MCF 10A (cell line): Measurements from ENCODE around the gene CPNE5. TPM values are rescaled to one million over a fixed set of nuclear protein-coding genes. Genes with fewer than 3 reads are reported as not detected.

Experiments used
- BruUV-seq: library from RNA; stranded (reverse); fragments of 400-500 nt; replicated peaks from 2 replicates; lab custom pipeline; 2021; lab: Mats Ljungman, UMichigan
- CTCF ChIA-PET: fragments of 300-600 bp; sonication (Branson Sonifier 250); formaldehyde crosslinking; extraction: SDS; loops from one replicate; lab custom pipeline; 2021; ENCODE audit warnings: antibody characterized with exemption, inconsistent platforms; lab: Yijun Ruan, JAX
- POLR2A ChIA-PET: fragments of 300-600, 350-650 bp; sonication (Branson Sonifier 250); formaldehyde crosslinking; extraction: SDS; loops from one replicate; lab custom pipeline; 2020; ENCODE audit warnings: antibody characterized with exemption, inconsistent platforms; lab: Yijun Ruan, JAX
- DNase-seq: peaks from one replicate; pipeline ENCODE4 v3.0.0-alpha.2; 2018; ENCODE audit not compliant: unreplicated experiment
- H3K27ac Mint-ChIP-seq: one replicate; pipeline ENCODE4 v1.8.0; 2022; ENCODE audit warnings: mild to moderate bottlenecking, low read depth, mixed read lengths; ENCODE audit not compliant: unreplicated experiment
- H3K27me3 Mint-ChIP-seq: one replicate; pipeline ENCODE4 v1.8.0; 2022; ENCODE audit warnings: mixed read lengths; ENCODE audit not compliant: insufficient read depth, unreplicated experiment
- H3K36me3 Mint-ChIP-seq: one replicate; pipeline ENCODE4 v1.8.0; 2022; ENCODE audit warnings: mild to moderate bottlenecking, moderate library complexity, mixed read lengths; ENCODE audit not compliant: insufficient read depth, unreplicated experiment
- H3K4me1 Mint-ChIP-seq: one replicate; pipeline ENCODE4 v1.8.0; 2022; ENCODE audit warnings: mixed read lengths; ENCODE audit not compliant: insufficient read depth, unreplicated experiment
- H3K4me3 Mint-ChIP-seq: one replicate; pipeline ENCODE4 v1.8.0; 2022; ENCODE audit warnings: mild to moderate bottlenecking, moderate library complexity, mixed read lengths; ENCODE audit not compliant: unreplicated experiment
- H3K9me3 Mint-ChIP-seq: one replicate; pipeline ENCODE4 v1.8.0; 2022; ENCODE audit warnings: mixed read lengths; ENCODE audit not compliant: unreplicated experiment
- CTCF ChIP-seq: fragments of 200-600 bp; IDR thresholded peaks from one replicate; pipeline ENCODE4 v1.8.0; 2022; ENCODE audit warnings: antibody characterized with exemption, mild to moderate bottlenecking; ENCODE audit not compliant: unreplicated experiment
- intact Hi-C: fragments of 100-400 bp; cut with micrococcal nuclease; formaldehyde crosslinking; loops from 2 replicates; pipeline ENCODE4 v1.14.1; 2022
- total RNA-seq: library from RNA; stranded (reverse); gene quantifications from 2 replicates; pipeline ENCODE4 v1.2.3, GENCODE V29; 2022

Gene CPNE5
- total RNA-seq, 1 experiment from 2014 or later, result not detected

GRCh38 chr6:36837686-36838085, 1.6 kb downstream of the CPNE5 start:
- ChIA-PET POLR2A (interaction anchor here (0.6 kb wide), 1 partner anchor 41 kb away, joined by 3 read pairs; no protein-coding TSS in a partner anchor), CTCF (interaction anchor here (0.7 to 1.1 kb wide), 2 partner anchors 58 to 70 kb away, joined by 3 read pairs; no protein-coding TSS in a partner anchor)
- intact Hi-C loops, result no loop called here
- H3K9me3 Mint-ChIP-seq, result no peaks in the 10 kb centered on the region
- H3K4me1 Mint-ChIP-seq, result no peaks in the 10 kb centered on the region
- no peak overlapping the region for H3K4me3 Mint-ChIP-seq
- H3K36me3 Mint-ChIP-seq, result no peaks in the 10 kb centered on the region
- TF ChIP-seq CTCF, result no peak
- no peak overlapping the region for H3K27ac Mint-ChIP-seq
- BruUV-seq, result no TSS peak
- no peak for DNase-seq
- H3K27me3 Mint-ChIP-seq, result peaks cover 15% of the 10 kb centered on the region

GRCh38 chr6:36837022-36837339, 2.3 kb downstream of the CPNE5 start:
- intact Hi-C loops, result no loop called here
- no peaks in the 10 kb centered on the region for H3K9me3 Mint-ChIP-seq

GRCh38 chr6:36836111-36837021, 2.9 kb downstream of the CPNE5 start:
- no TSS peak for BruUV-seq

More at GRCh38 chr6:36837022-36837339, 2.3 kb downstream of the CPNE5 start:
- DNase-seq, result no peak
- ChIA-PET POLR2A (no interaction called here), CTCF (interaction anchor here (0.6 to 1.1 kb wide), 4 partner anchors 14 to 69 kb away, joined by 3 read pairs; no protein-coding TSS in a partner anchor)
- no TSS peak for BruUV-seq
- no peak for TF ChIP-seq CTCF
- H3K4me1 Mint-ChIP-seq, result no peaks in the 10 kb centered on the region
- no peak overlapping the region for H3K4me3 Mint-ChIP-seq
- H3K27me3 Mint-ChIP-seq, result peaks cover 15% of the 10 kb centered on the region
- H3K27ac Mint-ChIP-seq, result no peak overlapping the region
- no peaks in the 10 kb centered on the region for H3K36me3 Mint-ChIP-seq

More at GRCh38 chr6:36836111-36837021, 2.9 kb downstream of the CPNE5 start:
- Mint-ChIP-seq H3K4me3 (no peak overlapping the region), H3K27ac (no peak overlapping the region), H3K4me1 (no peaks in the 10 kb centered on the region), H3K36me3 (no peaks in the 10 kb centered on the region), H3K9me3 (no peaks in the 10 kb centered on the region), H3K27me3 (peaks cover 15% of the 10 kb centered on the region)
- ChIA-PET POLR2A (no interaction called here), CTCF (interaction anchor here (0.6 to 1.2 kb wide), 4 partner anchors 14 to 182 kb away, joined by 3 read pairs; no protein-coding TSS in a partner anchor)
- TF ChIP-seq CTCF, result no peak
- intact Hi-C loops, result no loop called here
- no peak for DNase-seq
